Endodermal cell (in vitro differentiated cells): ENCODE measurements around the gene INAFM2. TPM values are rescaled to one million over a fixed set of nuclear protein-coding genes. Genes with fewer than 3 reads are reported as not detected.
A peak's percentile ranks its signal among the peaks of the same experiment; 100 is the strongest.

ENCODE experiments used
- DNase-seq: peaks from one replicate; pipeline ENCODE4 v3.0.0-alpha.2; 2017
- H3K27ac ChIP-seq: 2 replicates; pipeline ENCODE4 v1.5.1; 2013; ENCODE audit warnings: mild to moderate bottlenecking, low read depth, low read length, moderate library complexity
- H3K27me3 ChIP-seq: 2 replicates; pipeline ENCODE4 v1.6.1; 2013; ENCODE audit warnings: mild to moderate bottlenecking, low read length, moderate library complexity; ENCODE audit not compliant: insufficient read depth, control insufficient read depth, poor library complexity, severe bottlenecking
- H3K36me3 ChIP-seq: 2 replicates; pipeline ENCODE4 v1.7.0; 2013; ENCODE audit warnings: mild to moderate bottlenecking, low read length, moderate library complexity; ENCODE audit not compliant: control insufficient read depth, insufficient read depth
- H3K4me1 ChIP-seq: one replicate; pipeline ENCODE4 v1.7.0; 2013; ENCODE audit warnings: low read length; ENCODE audit not compliant: control insufficient read depth, insufficient read depth
- H3K4me3 ChIP-seq: 2 replicates; pipeline ENCODE4 v1.5.1; 2013; ENCODE audit warnings: mild to moderate bottlenecking, low read length, moderate library complexity
- H3K9ac ChIP-seq: 2 replicates; pipeline ENCODE4 v1.6.1; 2013; ENCODE audit warnings: mild to moderate bottlenecking, low read length, moderate library complexity; ENCODE audit not compliant: poor library complexity, severe bottlenecking; ENCODE audit errors: extremely low read depth
- H3K9me3 ChIP-seq: 2 replicates; pipeline ENCODE4 v1.6.1; 2013; ENCODE audit warnings: mild to moderate bottlenecking, low read length, moderate library complexity; ENCODE audit not compliant: control insufficient read depth
- H3K27ac Mint-ChIP-seq: 2 replicates; pipeline ENCODE4 v1.8.0; 2020; ENCODE audit warnings: mixed read lengths
- H3K27me3 Mint-ChIP-seq: 2 replicates; pipeline ENCODE4 v1.8.0; 2021; ENCODE audit warnings: mild to moderate bottlenecking, mixed read lengths; ENCODE audit not compliant: insufficient read depth
- H3K36me3 Mint-ChIP-seq: 2 replicates; pipeline ENCODE4 v1.8.0; 2020; ENCODE audit warnings: low read depth, mixed read lengths
- H3K4me1 Mint-ChIP-seq: 2 replicates; pipeline ENCODE4 v1.8.0; 2020; ENCODE audit warnings: mixed read lengths
- H3K4me3 Mint-ChIP-seq: 2 replicates; pipeline ENCODE4 v1.8.0; 2020; ENCODE audit warnings: mild to moderate bottlenecking, moderate library complexity, mixed read lengths
- H3K9me3 Mint-ChIP-seq: 2 replicates; pipeline ENCODE4 v1.8.0; 2020; ENCODE audit warnings: mild to moderate bottlenecking, mixed read lengths
- CTCF ChIP-seq: fragments of 200-600 bp; sonication (generic); conservative IDR thresholded peaks from 2 replicates; pipeline ENCODE4 v1.5.0; 2021; ENCODE audit warnings: antibody characterized with exemption, mild to moderate bottlenecking
- WGBS, 2 experiments: methylation state at CpG; one replicate each; pipeline versions ENCODE4 v1.1.5 to v1.1.7; 2013; ENCODE audit warnings: missing lambda C conversion rate in 2 of 2, mixed read lengths in 1 of 2; ENCODE audit not compliant: insufficient coverage in 1 of 2, insufficient read length in 1 of 2; 5-methylcytosine and 5-hydroxymethylcytosine counted together
- total RNA-seq, 2 donors: library from RNA; stranded (reverse); fragmentation: NEBNext Ultra II Directional in 1 of 2; extraction: Animal tissue kit (Norgen Biotek cat#: 25700) in 1 of 2; gene quantifications; 2 replicates in 1 of 2; 3 replicates in 1 of 2; pipeline ENCODE4 v1.2.1, GENCODE V29; 2021

INAFM2 gene
- total RNA-seq, 2 donors from 2014 or later: 4.6 to 8.6 TPM

GRCh38 chr15:40317580-40317979 is 5.9 kb upstream of the INAFM2 start:
- H3K4me3 Mint-ChIP-seq: no peak overlapping the region
- WGBS, 2 experiments: 86 to 90% methylated on average over 4 of the region's 4 CpGs
- no peak overlapping the region for H3K27ac ChIP-seq
- peaks cover 60% of the 10 kb centered on the region for H3K27me3 ChIP-seq
- no peaks in the 10 kb centered on the region for H3K4me1 ChIP-seq
- no peaks in the 10 kb centered on the region for H3K9me3 ChIP-seq
- peaks cover 2% of the 10 kb centered on the region for H3K4me1 Mint-ChIP-seq
- H3K27me3 Mint-ChIP-seq: peaks cover 75% of the 10 kb centered on the region
- no peaks in the 10 kb centered on the region for H3K36me3 Mint-ChIP-seq
- TF ChIP-seq CTCF: no peak
- no peak overlapping the region for H3K27ac Mint-ChIP-seq
- no peaks in the 10 kb centered on the region for H3K36me3 ChIP-seq
- H3K9ac ChIP-seq: no peak overlapping the region
- H3K4me3 ChIP-seq: no peak overlapping the region
- H3K9me3 Mint-ChIP-seq: no peaks in the 10 kb centered on the region
- no peak for DNase-seq

- H3K4me3 ChIP-seq: no peak overlapping the region
- peaks cover 66% of the 10 kb centered on the region for H3K27me3 Mint-ChIP-seq
- no peak for DNase-seq
- no peaks in the 10 kb centered on the region for H3K4me1 ChIP-seq
- no peak overlapping the region for H3K4me3 Mint-ChIP-seq
- H3K9me3 ChIP-seq: no peaks in the 10 kb centered on the region
- H3K9ac ChIP-seq: no peak overlapping the region
- H3K36me3 Mint-ChIP-seq: no peaks in the 10 kb centered on the region
- no peaks in the 10 kb centered on the region for H3K9me3 Mint-ChIP-seq
- H3K36me3 ChIP-seq: no peaks in the 10 kb centered on the region
- no peak for TF ChIP-seq CTCF
- 82 to 100% methylated on average over 1 of the region's 1 CpG for WGBS, 2 experiments
- H3K4me1 Mint-ChIP-seq: peaks cover 2% of the 10 kb centered on the region
- H3K27ac ChIP-seq: no peak overlapping the region
- H3K27ac Mint-ChIP-seq: no peak overlapping the region
- H3K27me3 ChIP-seq: peaks cover 56% of the 10 kb centered on the region
Measured at GRCh38 chr15:40320409-40320808, 3.1 kb upstream of the INAFM2 start.

- Histone ChIP-seq H3K4me3 (no peak overlapping the region), H3K4me1 (no peaks in the 10 kb centered on the region), H3K9me3 (no peaks in the 10 kb centered on the region), H3K27me3 (peaks cover 56% of the 10 kb centered on the region), H3K36me3 (no peaks in the 10 kb centered on the region), H3K9ac (no peak overlapping the region), H3K27ac (no peak overlapping the region)
- peak; percentile 76 for DNase-seq
- peak; percentile 95 for TF ChIP-seq CTCF
- peaks cover 66% of the 10 kb centered on the region for H3K27me3 Mint-ChIP-seq
- H3K27ac Mint-ChIP-seq: no peak overlapping the region
- no peaks in the 10 kb centered on the region for H3K36me3 Mint-ChIP-seq
- WGBS, 2 experiments: 0 to 18% methylated on average over 2 of the region's 2 CpGs
- peaks cover 2% of the 10 kb centered on the region for H3K4me1 Mint-ChIP-seq
- no peaks in the 10 kb centered on the region for H3K9me3 Mint-ChIP-seq
- no peak overlapping the region for H3K4me3 Mint-ChIP-seq
Measured at GRCh38 chr15:40320931-40321371, 2.5 kb upstream of the INAFM2 start.
